ENCODE measurements around the gene CELSR1.
A peak's percentile ranks its signal among the peaks of the same experiment; 100 is the strongest.

CELSR1 gene

GRCh38 chr22:46373921-46374662 lies 163.3 kb downstream of the CELSR1 start:
- no peak for DNase-seq

GRCh38 chr22:46373159-46373558 lies 164.3 kb downstream of the CELSR1 start:
- DNase-seq: no peak

GRCh38 chr22:46372686-46373085 lies 164.7 kb downstream of the CELSR1 start:
- no peak for DNase-seq

- DNase-seq: no peak
Observed at GRCh38 chr22:46371623-46372226, 165.7 kb downstream of the CELSR1 start.

- DNase-seq: no peak
Observed at GRCh38 chr22:46370584-46371291, 166.7 kb downstream of the CELSR1 start.

GRCh38 chr22:46369716-46370583 lies 167.5 kb downstream of the CELSR1 start:
- DNase-seq: no peak

- DNase-seq: no peak
Observed at GRCh38 chr22:46368871-46369715, 168.3 kb downstream of the CELSR1 start.

GRCh38 chr22:46368422-46368821 lies 169.0 kb downstream of the CELSR1 start:
- DNase-seq: no peak

GRCh38 chr22:46367707-46368191 lies 169.7 kb downstream of the CELSR1 start:
- DNase-seq: peak; percentile 61

GRCh38 chr22:46366801-46367706 lies 170.4 kb downstream of the CELSR1 start:
- DNase-seq: no peak

- no peak for DNase-seq
Observed at GRCh38 chr22:46366327-46366731, 171.1 kb downstream of the CELSR1 start.

- DNase-seq: no peak
Observed at GRCh38 chr22:46365166-46365624, 172.2 kb downstream of the CELSR1 start.

GRCh38 chr22:46364341-46365165 lies 172.9 kb downstream of the CELSR1 start:
- DNase-seq: no peak

GRCh38 chr22:46363611-46364321 lies 173.7 kb downstream of the CELSR1 start:
- no peak for DNase-seq

GRCh38 chr22:46362934-46363515 lies 174.4 kb downstream of the CELSR1 start:
- DNase-seq: no peak

- no peak for DNase-seq
Observed at GRCh38 chr22:46362203-46362933, 175.1 kb downstream of the CELSR1 start.

- DNase-seq: no peak
Observed at GRCh38 chr22:46361826-46362202, 175.6 kb downstream of the CELSR1 start.

GRCh38 chr22:46360891-46361290 lies 176.5 kb downstream of the CELSR1 start:
- no peak for DNase-seq
